Esophagus squamous epithelium (tissue), 5 donors: ENCODE data around the gene SLC25A36. TPM values are rescaled to one million over a fixed set of nuclear protein-coding genes. Genes with fewer than 3 reads are reported as not detected.
A peak's percentile ranks its signal among the peaks of the same experiment; 100 is the strongest.

Experiments
- DNase-seq: peaks from one replicate; lab custom pipeline; 2025; lab: John Stamatoyannopoulos, UW
- H3K27ac ChIP-seq, 4 donors: fragments of 200-600 bp; sonication (generic); one replicate each; pipeline ENCODE4 v1.5.1; 2016 to 2019; ENCODE audit warnings: mild to moderate bottlenecking in 1 of 4
- H3K27me3 ChIP-seq, 4 donors: fragments of 200-600 bp; sonication (generic); 1 replicate in 3 of 4; 2 replicates in 1 of 4; pipeline versions ENCODE4 v1.5.1 to v1.6.0; 2017 to 2021; ENCODE audit warnings: antibody characterized with exemption in 1 of 4
- H3K36me3 ChIP-seq, 3 donors: fragments of 200-600 bp; sonication (generic); one replicate each; pipeline ENCODE4 v1.5.1; 2016 to 2019
- H3K4me1 ChIP-seq, 3 donors: fragments of 200-600 bp; sonication (generic); one replicate each; pipeline ENCODE4 v1.5.1; 2017 to 2019
- H3K4me3 ChIP-seq, 4 donors: fragments of 200-600 bp; sonication (generic); 1 replicate in 3 of 4; 2 replicates in 1 of 4; pipeline ENCODE4 v1.5.1; 2016 to 2019; ENCODE audit warnings: mild to moderate bottlenecking in 2 of 4, moderate library complexity in 1 of 4
- H3K9me3 ChIP-seq, 3 donors: fragments of 200-600 bp; sonication (generic); one replicate each; pipeline ENCODE4 v1.5.1; 2016 to 2019
- POLR2A ChIP-seq, 4 donors: fragments of 450-650 bp; IDR thresholded peaks; one replicate each; pipeline ENCODE4 v1.6.1; 2017; ENCODE audit warnings: antibody characterized with exemption in 4 of 4, mild to moderate bottlenecking in 4 of 4, moderate library complexity in 3 of 4
- WGBS, 2 donors: methylation state at CpG; one replicate each; pipeline ENCODE4 v1.1.5; 2018; 5-methylcytosine and 5-hydroxymethylcytosine counted together
- intact Hi-C: fragments of 100-400 bp; cut with DNase I; formaldehyde crosslinking; loops from one replicate; pipeline ENCODE4 v1.15.0; 2022
- total RNA-seq, 4 donors: library from RNA; depleted of rRNA; stranded (reverse); fragments of >200 nt; gene quantifications; one replicate each; pipeline ENCODE4 v1.1.0, GENCODE V29; 2016
- TF ChIP-seq, protein P1 (sequence below), 6 experiments: fragments of 450-650 bp in 4 of 6; fragments of 200-600 bp in 2 of 6; sonication (generic) in 2 of 6; IDR thresholded peaks; one replicate each; pipeline ENCODE4 v1.5.1; 2016 to 2019; ENCODE audit warnings: antibody characterized with exemption in 6 of 6, mild to moderate bottlenecking in 4 of 6, moderate library complexity in 4 of 6
- donor health status: DM: yes; HTN: yes; CAD: no.

The SLC25A36 gene
- total RNA-seq, 4 donors from 2014 or later, result 9.9 to 49.0 (median 22.1) TPM

DNA sequence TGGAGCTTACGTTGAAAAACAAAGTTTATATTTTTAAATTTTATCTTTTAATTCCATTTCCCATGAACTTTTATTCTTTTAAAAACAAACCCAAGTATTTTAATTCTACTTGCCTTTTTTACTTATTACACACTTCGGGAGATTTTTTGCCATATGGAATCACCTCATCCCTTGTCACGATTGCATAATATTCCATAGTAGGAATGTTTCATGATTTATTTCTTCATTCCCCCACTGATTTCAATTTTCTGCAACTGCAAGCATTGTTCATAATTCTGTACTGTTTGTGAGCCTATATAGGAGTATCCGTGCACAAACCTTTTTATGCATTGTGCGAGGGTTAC lies 574 bp upstream of the SLC25A36 start:
- 38 to 49% methylated on average over 5 of the region's 5 CpGs for WGBS, 2 donors
- Histone ChIP-seq H3K4me3 (peak overlapping the region; percentile 61 to 94 (median 86)), H3K4me1 (peaks cover 5 to 32% (median 15%) of the 10 kb centered on the region in 3 donors), H3K9me3 (no peaks in the 10 kb centered on the region), H3K27me3 (no peaks in the 10 kb centered on the region), H3K27ac (peak overlapping the region; percentile 91 to 97 (median 95)), H3K36me3 (no peaks in the 10 kb centered on the region)
- DNase-seq, result no peak
- intact Hi-C loops, result no loop called here
- TF ChIP-seq, protein P1, sequence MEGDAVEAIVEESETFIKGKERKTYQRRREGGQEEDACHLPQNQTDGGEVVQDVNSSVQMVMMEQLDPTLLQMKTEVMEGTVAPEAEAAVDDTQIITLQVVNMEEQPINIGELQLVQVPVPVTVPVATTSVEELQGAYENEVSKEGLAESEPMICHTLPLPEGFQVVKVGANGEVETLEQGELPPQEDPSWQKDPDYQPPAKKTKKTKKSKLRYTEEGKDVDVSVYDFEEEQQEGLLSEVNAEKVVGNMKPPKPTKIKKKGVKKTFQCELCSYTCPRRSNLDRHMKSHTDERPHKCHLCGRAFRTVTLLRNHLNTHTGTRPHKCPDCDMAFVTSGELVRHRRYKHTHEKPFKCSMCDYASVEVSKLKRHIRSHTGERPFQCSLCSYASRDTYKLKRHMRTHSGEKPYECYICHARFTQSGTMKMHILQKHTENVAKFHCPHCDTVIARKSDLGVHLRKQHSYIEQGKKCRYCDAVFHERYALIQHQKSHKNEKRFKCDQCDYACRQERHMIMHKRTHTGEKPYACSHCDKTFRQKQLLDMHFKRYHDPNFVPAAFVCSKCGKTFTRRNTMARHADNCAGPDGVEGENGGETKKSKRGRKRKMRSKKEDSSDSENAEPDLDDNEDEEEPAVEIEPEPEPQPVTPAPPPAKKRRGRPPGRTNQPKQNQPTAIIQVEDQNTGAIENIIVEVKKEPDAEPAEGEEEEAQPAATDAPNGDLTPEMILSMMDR (IDR thresholded peaks at IDR 0.05), result no peak
- TF ChIP-seq POLR2A (IDR thresholded peaks at IDR 0.05), result no peak

DNA sequence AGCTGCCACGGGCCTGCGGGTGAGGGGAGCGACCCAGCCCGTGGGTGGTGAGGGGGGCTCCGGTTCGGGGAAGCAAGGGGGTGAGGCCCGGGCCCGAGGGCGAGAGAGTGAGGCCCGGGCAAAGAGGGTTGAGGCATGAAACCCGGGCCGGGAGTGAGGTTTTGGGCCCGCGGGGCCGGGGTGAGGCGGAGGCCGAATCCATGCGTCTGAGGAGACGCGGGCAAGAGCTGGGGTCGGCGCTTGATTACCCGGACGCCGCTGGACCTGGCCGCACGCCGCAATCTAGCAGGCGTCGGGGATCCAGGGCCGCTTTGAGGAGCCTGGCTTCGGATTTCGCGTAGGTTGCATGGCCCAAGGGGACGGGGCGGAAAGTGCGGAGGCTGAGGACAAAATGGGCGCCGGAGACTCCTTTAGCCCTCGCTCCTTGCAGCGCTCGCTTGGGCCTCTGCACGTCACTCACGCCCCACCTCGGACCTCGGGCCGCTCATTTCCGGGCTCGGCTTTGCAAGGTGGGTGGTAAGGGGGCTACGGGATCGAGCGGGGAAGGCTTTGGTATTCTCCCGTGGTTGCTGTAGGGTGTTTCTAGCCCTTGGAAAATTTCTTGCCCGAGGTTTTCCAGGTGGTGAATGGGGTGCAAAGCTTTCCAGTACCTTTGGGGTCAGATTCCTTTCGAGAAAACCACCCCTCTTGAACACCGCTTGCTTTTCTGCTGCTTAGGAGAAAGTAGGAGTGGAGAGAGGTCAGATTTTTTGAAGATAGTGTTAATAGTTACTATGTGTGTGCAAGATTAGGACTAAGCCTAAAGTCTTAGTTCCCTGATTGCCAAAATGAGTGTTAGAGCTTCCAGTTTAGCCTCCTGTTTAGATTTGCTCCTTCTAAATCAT lies 827 bp downstream of the SLC25A36 start:
- H3K4me3 ChIP-seq, result peak overlapping the region; percentile 61 to 94 (median 86)
- peak overlapping the region; percentile 91 to 97 (median 95) for H3K27ac ChIP-seq
- TF ChIP-seq POLR2A (IDR thresholded peaks at IDR 0.05), result peak in 1 of 4 donors; percentile 3
- TF ChIP-seq, protein P1 (IDR thresholded peaks at IDR 0.05), result no peak
- intact Hi-C loops, result no loop called here
- H3K4me1 ChIP-seq, result peaks cover 5 to 40% (median 15%) of the 10 kb centered on the region in 3 donors
- no peaks in the 10 kb centered on the region for H3K36me3 ChIP-seq
- H3K9me3 ChIP-seq, result no peaks in the 10 kb centered on the region
- no peak for DNase-seq
- WGBS, 2 donors, result 0 to 2% methylated on average over 29 to 35 of the region's 56 CpGs
- H3K27me3 ChIP-seq, result no peaks in the 10 kb centered on the region

DNA sequence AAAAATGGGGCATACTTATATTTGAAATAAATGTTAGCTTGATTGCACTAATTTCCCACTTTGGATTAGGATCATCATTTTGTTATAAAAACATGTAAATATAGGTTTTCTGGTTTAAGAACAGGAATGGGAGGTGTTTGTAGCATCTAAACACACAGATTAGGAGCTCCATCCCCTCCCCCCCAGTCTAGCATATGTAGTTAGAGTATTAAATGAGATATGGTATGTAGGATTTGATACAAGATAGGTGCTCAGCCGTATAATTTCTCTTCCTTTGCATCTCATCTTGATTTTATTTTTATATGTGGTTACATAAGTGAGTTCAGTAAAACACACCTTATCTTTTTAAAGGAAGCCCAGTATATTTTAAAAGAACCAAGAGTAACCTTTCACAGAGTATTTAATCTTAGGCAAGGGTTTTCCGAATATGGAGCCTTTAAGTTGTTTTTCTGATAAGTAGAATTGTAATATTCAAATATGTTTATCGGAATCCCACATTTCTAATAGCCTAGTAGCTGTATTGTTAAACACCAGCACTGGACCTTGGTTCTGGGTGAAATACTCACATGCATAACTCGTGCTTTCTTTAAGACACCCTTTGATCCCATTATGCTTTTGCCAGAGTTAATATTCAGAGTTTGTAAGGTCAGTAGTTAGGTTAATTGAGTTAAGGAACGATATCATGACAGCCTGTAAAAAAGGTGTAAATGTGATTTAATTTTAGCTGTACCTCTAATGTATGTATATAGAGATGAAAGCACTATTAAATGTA lies 2.3 kb downstream of the SLC25A36 start:
- peak overlapping the region in 1 of 4 donors; percentile 97 for H3K27ac ChIP-seq
- intact Hi-C loops, result no loop called here
- no peaks in the 10 kb centered on the region for H3K9me3 ChIP-seq
- no peak for TF ChIP-seq POLR2A (IDR thresholded peaks at IDR 0.05)
- TF ChIP-seq, protein P1 (IDR thresholded peaks at IDR 0.05), result no peak
- no peaks in the 10 kb centered on the region for H3K36me3 ChIP-seq
- DNase-seq, result no peak
- H3K4me1 ChIP-seq, result peaks cover 5 to 48% (median 15%) of the 10 kb centered on the region in 3 donors
- H3K27me3 ChIP-seq, result no peaks in the 10 kb centered on the region
- 53 to 72% methylated on average over 5 of the region's 5 CpGs for WGBS, 2 donors
- peak overlapping the region in 2 of 4 donors; percentile 83 to 88 for H3K4me3 ChIP-seq

DNA sequence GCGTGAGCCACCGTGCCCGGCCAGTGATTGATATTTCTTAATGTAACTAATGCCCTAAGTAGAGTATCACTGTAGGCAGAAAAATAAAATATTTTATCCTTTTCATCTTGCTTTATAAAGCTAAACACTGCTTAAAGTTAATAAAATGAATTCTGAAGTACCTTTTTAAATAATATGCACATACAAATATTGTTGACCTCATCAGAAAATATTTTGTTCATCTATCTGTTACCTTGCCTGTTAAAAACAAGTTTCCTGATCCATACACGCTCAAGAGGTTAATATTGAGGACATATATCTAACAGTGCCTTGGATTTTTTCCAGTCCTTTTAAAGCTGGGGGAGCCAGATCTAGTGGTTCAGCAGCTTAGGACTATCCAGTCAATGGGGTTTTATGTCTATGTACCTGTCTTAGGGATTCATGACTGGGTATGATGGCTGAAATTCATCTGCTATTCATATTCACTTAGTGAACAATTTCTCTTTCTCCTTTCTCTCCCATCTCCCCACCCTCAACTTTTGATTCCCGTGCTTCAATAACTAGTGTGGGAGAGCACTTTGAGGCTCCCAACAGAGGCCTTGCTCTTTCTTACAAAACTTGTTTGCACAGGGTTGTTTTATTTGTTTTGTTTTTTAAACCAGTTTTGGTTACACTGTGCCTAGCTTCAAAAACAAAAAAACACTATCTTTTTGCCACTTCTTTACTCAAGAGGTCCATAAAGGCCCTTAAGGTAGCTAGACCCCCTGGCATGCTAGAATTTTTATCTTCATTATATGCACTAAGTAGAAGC lies 7.0 kb downstream of the SLC25A36 start:
- Histone ChIP-seq H3K4me1 (peaks cover 5 to 51% (median 11%) of the 10 kb centered on the region in 3 donors), H3K4me3 (no peak overlapping the region), H3K9me3 (no peaks in the 10 kb centered on the region), H3K36me3 (no peaks in the 10 kb centered on the region), H3K27me3 (no peaks in the 10 kb centered on the region), H3K27ac (no peak overlapping the region)
- WGBS, 2 donors, result 92 to 94% methylated on average over 5 of the region's 5 CpGs
- DNase-seq, result no peak
- TF ChIP-seq, protein P1 (IDR thresholded peaks at IDR 0.05), result no peak
- TF ChIP-seq POLR2A (IDR thresholded peaks at IDR 0.05), result no peak
- intact Hi-C loops, result no loop called here
